GM12801 (cell line): ENCODE data around the gene RBPJ.

ENCODE experiments used
- CTCF ChIP-seq: IDR thresholded peaks from one replicate; pipeline ENCODE4 v1.5.1; 2011; ENCODE audit warnings: control low read depth; ENCODE audit not compliant: insufficient read length; ENCODE audit errors: extremely low read depth

The RBPJ gene

GRCh38 chr4:26330186-26330787 lies 9.5 kb downstream of the RBPJ start:
- TF ChIP-seq CTCF: no peak

- no peak for TF ChIP-seq CTCF
Measured at GRCh38 chr4:26330946-26331345, 10.1 kb downstream of the RBPJ start.

- no peak for TF ChIP-seq CTCF
Measured at GRCh38 chr4:26331380-26331950, 10.7 kb downstream of the RBPJ start.

- TF ChIP-seq CTCF: no peak
Measured at GRCh38 chr4:26334366-26334765, 13.6 kb downstream of the RBPJ start.

GRCh38 chr4:26337612-26338011 lies 16.8 kb downstream of the RBPJ start:
- TF ChIP-seq CTCF: no peak

- TF ChIP-seq CTCF: no peak
Measured at GRCh38 chr4:26342328-26343037, 21.7 kb downstream of the RBPJ start.

- no peak for TF ChIP-seq CTCF
Measured at GRCh38 chr4:26343038-26343398, 22.2 kb downstream of the RBPJ start.
